ENCODE measurements around the gene FCHSD2.

The FCHSD2 gene

GRCh38 chr11:73100578-73100977, 41.5 kb downstream of the FCHSD2 start:
- no peak for TF ChIP-seq CTCF (IDR thresholded peaks at IDR 0.05; ENCODE audit: borderline replicate concordance, insufficient read depth, low read depth, low read length)

GRCh38 chr11:73099512-73100266, 42.4 kb downstream of the FCHSD2 start:
- TF ChIP-seq CTCF (IDR thresholded peaks at IDR 0.05; ENCODE audit: borderline replicate concordance, insufficient read depth, low read depth, low read length): no peak
- no peak overlapping the region for H3K4me3 ChIP-seq (ENCODE audit: low read depth, low read length)

More at GRCh38 chr11:73100578-73100977, 41.5 kb downstream of the FCHSD2 start:
- H3K4me3 ChIP-seq (ENCODE audit: low read depth, low read length): no peak overlapping the region

- TF ChIP-seq CTCF (IDR thresholded peaks at IDR 0.05; ENCODE audit: borderline replicate concordance, insufficient read depth, low read depth, low read length): no peak
These were observed 46.5 kb downstream of the FCHSD2 start for GRCh38 chr11:73095613-73096012.

GRCh38 chr11:73091521-73092305, 50.4 kb downstream of the FCHSD2 start:
- TF ChIP-seq CTCF (IDR thresholded peaks at IDR 0.05; ENCODE audit: borderline replicate concordance, insufficient read depth, low read depth, low read length): no peak
- H3K4me3 ChIP-seq (ENCODE audit: low read depth, low read length): no peak overlapping the region

More at GRCh38 chr11:73095613-73096012, 46.5 kb downstream of the FCHSD2 start:
- no peak overlapping the region for H3K4me3 ChIP-seq (ENCODE audit: low read depth, low read length)

GRCh38 chr11:73087730-73088129, 54.4 kb downstream of the FCHSD2 start:
- TF ChIP-seq CTCF (IDR thresholded peaks at IDR 0.05; ENCODE audit: borderline replicate concordance, insufficient read depth, low read depth, low read length): no peak
- no peak overlapping the region for H3K4me3 ChIP-seq (ENCODE audit: low read depth, low read length)

GRCh38 chr11:73085189-73085875, 56.8 kb downstream of the FCHSD2 start:
- TF ChIP-seq CTCF (IDR thresholded peaks at IDR 0.05; ENCODE audit: borderline replicate concordance, insufficient read depth, low read depth, low read length): no peak
- H3K4me3 ChIP-seq (ENCODE audit: low read depth, low read length): no peak overlapping the region
